H9 (cell line): Measurements from ENCODE around the gene CCL20. TPM values are rescaled to one million over a fixed set of nuclear protein-coding genes. Genes with fewer than 3 reads are reported as not detected.

ENCODE experiments used
- DNase-seq: peaks from one replicate; pipeline ENCODE4 v3.0.0-alpha.2; 2017
- H2AFZ ChIP-seq: one replicate; pipeline ENCODE4 v1.6.1; 2013; ENCODE audit warnings: mild to moderate bottlenecking, low read length, control low read depth, moderate library complexity
- H2AK5ac ChIP-seq: 2 replicates; pipeline ENCODE4 v1.6.1; 2013; ENCODE audit warnings: low read length, control low read depth, mixed read lengths; ENCODE audit not compliant: insufficient read length
- H2BK120ac ChIP-seq: one replicate; pipeline ENCODE4 v1.6.1; 2013; ENCODE audit warnings: low read depth, mild to moderate bottlenecking, low read length, control low read depth, inconsistent platforms; ENCODE audit not compliant: poor library complexity, severe bottlenecking
- H2BK12ac ChIP-seq: 2 replicates; pipeline ENCODE4 v1.6.1; 2013; ENCODE audit warnings: low read length, control low read depth, mixed read lengths, low read depth; ENCODE audit not compliant: insufficient read length
- H2BK15ac ChIP-seq: 2 replicates; pipeline ENCODE4 v1.6.1; 2013; ENCODE audit warnings: low read depth, low read length, control low read depth
- H2BK20ac ChIP-seq: one replicate; pipeline ENCODE4 v1.6.1; 2013; ENCODE audit warnings: low read depth, mild to moderate bottlenecking, low read length, control low read depth, inconsistent platforms; ENCODE audit not compliant: poor library complexity, severe bottlenecking
- H2BK5ac ChIP-seq: 2 replicates; pipeline ENCODE4 v1.6.1; 2013; ENCODE audit warnings: low read length, control low read depth, mixed read lengths; ENCODE audit not compliant: insufficient read length
- H3K14ac ChIP-seq: 2 replicates; pipeline ENCODE4 v1.6.1; 2013; ENCODE audit warnings: low read length, control low read depth; ENCODE audit not compliant: insufficient read depth
- H3K18ac ChIP-seq: 2 replicates; pipeline ENCODE4 v1.6.1; 2013; ENCODE audit warnings: low read depth, mild to moderate bottlenecking, mixed read lengths, low read length, control low read depth; ENCODE audit not compliant: insufficient read length
- H3K23ac ChIP-seq: 2 replicates; pipeline ENCODE4 v1.6.1; 2013; ENCODE audit warnings: low read length, control low read depth, mixed read lengths, low read depth; ENCODE audit not compliant: insufficient read length
- H3K23me2 ChIP-seq: 2 replicates; pipeline ENCODE4 v1.6.1; 2013; ENCODE audit warnings: low read depth, mild to moderate bottlenecking, mixed read lengths, low read length, control low read depth; ENCODE audit not compliant: insufficient read length, poor library complexity, severe bottlenecking
- H3K27ac ChIP-seq: 2 replicates; pipeline ENCODE4 v1.5.1; 2013; ENCODE audit warnings: low read length, control low read depth, mixed read lengths, low read depth; ENCODE audit not compliant: insufficient read length
- H3K27me3 ChIP-seq: 2 replicates; pipeline ENCODE4 v1.6.1; 2013; ENCODE audit warnings: low read length, control low read depth, inconsistent platforms; ENCODE audit not compliant: insufficient read depth
- H3K4ac ChIP-seq: 2 replicates; pipeline ENCODE4 v1.6.1; 2013; ENCODE audit warnings: low read depth, mild to moderate bottlenecking, control low read depth, inconsistent platforms, low read length, moderate library complexity
- H3K4me1 ChIP-seq: 2 replicates; pipeline ENCODE4 v1.6.1; 2013; ENCODE audit warnings: low read length, control low read depth, inconsistent platforms; ENCODE audit not compliant: insufficient read depth
- H3K4me2 ChIP-seq: 2 replicates; pipeline ENCODE4 v1.6.1; 2013; ENCODE audit warnings: low read length, control low read depth, mixed read lengths; ENCODE audit not compliant: insufficient read length, insufficient read depth
- H3K56ac ChIP-seq: 2 replicates; pipeline ENCODE4 v1.6.1; 2013; ENCODE audit warnings: low read depth, mild to moderate bottlenecking, mixed read lengths, low read length, control low read depth; ENCODE audit not compliant: insufficient read length
- H3K79me1 ChIP-seq: 2 replicates; pipeline ENCODE4 v1.6.1; 2013; ENCODE audit warnings: low read depth, mild to moderate bottlenecking, moderate library complexity, low read length, control low read depth, inconsistent platforms; ENCODE audit not compliant: insufficient read depth, poor library complexity, severe bottlenecking
- H3K79me2 ChIP-seq: 2 replicates; pipeline ENCODE4 v1.6.1; 2013; ENCODE audit warnings: low read length, control low read depth, inconsistent platforms; ENCODE audit not compliant: insufficient read depth
- H3K9ac ChIP-seq: 2 replicates; pipeline ENCODE4 v1.6.1; 2013; ENCODE audit warnings: low read length, control low read depth, mixed read lengths; ENCODE audit not compliant: insufficient read length; ENCODE audit errors: extremely low read depth
- H3K9me3 ChIP-seq: one replicate; pipeline ENCODE4 v1.6.1; 2013; ENCODE audit warnings: low read depth, low read length, inconsistent platforms; ENCODE audit not compliant: control insufficient read depth
- H3T11ph ChIP-seq: one replicate; pipeline ENCODE4 v1.6.1; 2013; ENCODE audit warnings: mild to moderate bottlenecking, low read length, control low read depth, inconsistent platforms
- H4K20me1 ChIP-seq: one replicate; pipeline ENCODE4 v1.6.1; 2013; ENCODE audit not compliant: control insufficient read depth, insufficient read length, insufficient read depth
- H4K5ac ChIP-seq: 2 replicates; pipeline ENCODE4 v1.6.1; 2013; ENCODE audit warnings: low read depth, mild to moderate bottlenecking, mixed read lengths, low read length, control low read depth; ENCODE audit not compliant: insufficient read length
- H4K8ac ChIP-seq: replicated peaks from 2 replicates; pipeline ENCODE4 v1.6.1; 2013; ENCODE audit warnings: low read length, control low read depth, mixed read lengths, low read depth; ENCODE audit not compliant: insufficient read length
- H4K91ac ChIP-seq: 2 replicates; pipeline ENCODE4 v1.6.1; 2013; ENCODE audit warnings: low read depth, mild to moderate bottlenecking, moderate library complexity, mixed read lengths, low read length, control low read depth; ENCODE audit not compliant: insufficient read length
- H3K27ac Mint-ChIP-seq, 3 experiments: 2 replicates in 2 of 3; 3 replicates in 1 of 3; pipeline ENCODE4 v1.8.0; 2020 to 2021; ENCODE audit warnings: mixed read lengths in 3 of 3, mild to moderate bottlenecking in 1 of 3, moderate library complexity in 1 of 3
- H3K27me3 Mint-ChIP-seq: 2 replicates; pipeline ENCODE4 v1.8.0; 2021; ENCODE audit warnings: low read depth, mild to moderate bottlenecking, moderate library complexity, mixed read lengths
- H3K36me3 Mint-ChIP-seq, 3 experiments: 2 replicates in 2 of 3; 3 replicates in 1 of 3; pipeline ENCODE4 v1.8.0; 2020 to 2021; ENCODE audit warnings: low read depth in 3 of 3, mixed read lengths in 3 of 3; ENCODE audit not compliant: insufficient read depth in 1 of 3
- H3K4me1 Mint-ChIP-seq, 2 experiments: 2 replicates each; pipeline ENCODE4 v1.8.0; 2020; ENCODE audit warnings: mixed read lengths in 2 of 2
- H3K4me3 Mint-ChIP-seq, 2 experiments: 2 replicates in 1 of 2; 3 replicates in 1 of 2; pipeline ENCODE4 v1.8.0; 2020 to 2021; ENCODE audit warnings: mild to moderate bottlenecking in 2 of 2, mixed read lengths in 2 of 2, moderate library complexity in 1 of 2
- H3K9me3 Mint-ChIP-seq, 2 experiments: 2 replicates in 1 of 2; 3 replicates in 1 of 2; pipeline ENCODE4 v1.8.0; 2020; ENCODE audit warnings: mild to moderate bottlenecking in 2 of 2, mixed read lengths in 2 of 2, moderate library complexity in 1 of 2
- CTCF ChIP-seq: fragments of 200-600 bp; sonication (generic); conservative IDR thresholded peaks from 3 replicates; pipeline ENCODE4 v1.8.0; 2021; ENCODE audit warnings: antibody characterized with exemption, mild to moderate bottlenecking
- WGBS: extraction: QIAGEN DNeasy Blood & Tissue Kit; methylation state at CpG from one replicate; pipeline ENCODE4 v1.1.7; 2013; ENCODE audit warnings: missing lambda C conversion rate, low lambda C conversion rate, mixed read lengths; ENCODE audit not compliant: insufficient read length; ENCODE audit errors: extremely low coverage; 5-methylcytosine and 5-hydroxymethylcytosine counted together
- total RNA-seq: library from RNA; stranded (reverse); gene quantifications from 2 replicates; pipeline ENCODE4 v1.2.1, GENCODE V29; 2021

CCL20 gene
- total RNA-seq, 1 experiment from 2014 or later: not detected

GRCh38 chr2:227864161-227864756 is 50.6 kb downstream of the CCL20 start:
- no peak overlapping the region for H3T11ph ChIP-seq
- no peak for TF ChIP-seq CTCF
- no peak overlapping the region for H3K14ac ChIP-seq
- H2BK12ac ChIP-seq: no peak overlapping the region
- H2AK5ac ChIP-seq: no peak overlapping the region
- no peak overlapping the region for H3K4me3 Mint-ChIP-seq
- H4K20me1 ChIP-seq: no peaks in the 10 kb centered on the region
- H3K27me3 ChIP-seq: no peaks in the 10 kb centered on the region
- H3K79me1 ChIP-seq: no peaks in the 10 kb centered on the region
- no peak overlapping the region for H3K18ac ChIP-seq
- H3K23me2 ChIP-seq: no peaks in the 10 kb centered on the region
- H3K27ac Mint-ChIP-seq: peak overlapping the region in 2 of 3 experiments; percentile 0 to 2; a peak in 3 of 7 replicates
- no peak overlapping the region for H4K5ac ChIP-seq
- no peaks in the 10 kb centered on the region for H3K9me3 Mint-ChIP-seq
- no peak overlapping the region for H3K56ac ChIP-seq
- H3K79me2 ChIP-seq: no peaks in the 10 kb centered on the region
- H2AFZ ChIP-seq: no peak overlapping the region
- no peak overlapping the region for H2BK15ac ChIP-seq
- H2BK20ac ChIP-seq: no peak overlapping the region
- H4K8ac ChIP-seq: no peak overlapping the region
- H2BK5ac ChIP-seq: no peak overlapping the region
- H3K36me3 Mint-ChIP-seq: no peaks in the 10 kb centered on the region
- no peaks in the 10 kb centered on the region for H3K9me3 ChIP-seq
- no peak overlapping the region for H3K4me2 ChIP-seq
- H3K27ac ChIP-seq: no peak overlapping the region
- no peaks in the 10 kb centered on the region for H3K27me3 Mint-ChIP-seq
- H4K91ac ChIP-seq: no peak overlapping the region
- H2BK120ac ChIP-seq: no peak overlapping the region
- H3K4ac ChIP-seq: no peak overlapping the region
- H3K9ac ChIP-seq: no peak overlapping the region
- H3K4me1 Mint-ChIP-seq: peaks cover 21 to 30% of the 10 kb centered on the region in 2 experiments
- H3K23ac ChIP-seq: no peak overlapping the region
- no peak for DNase-seq
- peaks cover 2% of the 10 kb centered on the region; the same call in 1 of the 2 replicates for H3K4me1 ChIP-seq
- no CpG with 5 or more reads among the region's 9 CpGs for WGBS
